HK-2 (cell line): Measurements from ENCODE around the gene KLHL29.

ENCODE experiments used
- DNase-seq: peaks from one replicate; pipeline ENCODE4 v3.0.0-alpha.2; 2018; ENCODE audit not compliant: unreplicated experiment

The KLHL29 gene

GRCh38 chr2:23449413-23449812, 64.4 kb downstream of the KLHL29 start:
- DNase-seq, result no peak

- DNase-seq, result no peak
These were observed 64.9 kb downstream of the KLHL29 start for GRCh38 chr2:23449831-23450331.

GRCh38 chr2:23452372-23452771, 67.4 kb downstream of the KLHL29 start:
- DNase-seq, result no peak

GRCh38 chr2:23452853-23453420, 68.0 kb downstream of the KLHL29 start:
- no peak for DNase-seq

- no peak for DNase-seq
These were observed 68.5 kb downstream of the KLHL29 start for GRCh38 chr2:23453432-23453831.

GRCh38 chr2:23453836-23454460, 69.0 kb downstream of the KLHL29 start:
- no peak for DNase-seq

GRCh38 chr2:23454501-23455120, 69.6 kb downstream of the KLHL29 start:
- DNase-seq, result no peak

- no peak for DNase-seq
These were observed 71.4 kb downstream of the KLHL29 start for GRCh38 chr2:23456396-23456795.

GRCh38 chr2:23456881-23457760, 72.1 kb downstream of the KLHL29 start:
- no peak for DNase-seq

- DNase-seq, result no peak
These were observed 73.2 kb downstream of the KLHL29 start for GRCh38 chr2:23457990-23458682.

GRCh38 chr2:23459032-23459431, 74.1 kb downstream of the KLHL29 start:
- DNase-seq, result no peak

GRCh38 chr2:23460228-23460627, 75.2 kb downstream of the KLHL29 start:
- DNase-seq, result no peak

- no peak for DNase-seq
These were observed 76.0 kb downstream of the KLHL29 start for GRCh38 chr2:23460993-23461392.

- no peak for DNase-seq
These were observed 79.2 kb downstream of the KLHL29 start for GRCh38 chr2:23464156-23464555.

GRCh38 chr2:23464905-23465537, 80.0 kb downstream of the KLHL29 start:
- no peak for DNase-seq

GRCh38 chr2:23465936-23466335, 81.0 kb downstream of the KLHL29 start:
- no peak for DNase-seq

GRCh38 chr2:23467618-23468017, 82.6 kb downstream of the KLHL29 start:
- no peak for DNase-seq

GRCh38 chr2:23468474-23469141, 83.6 kb downstream of the KLHL29 start:
- no peak for DNase-seq

- no peak for DNase-seq
These were observed 84.2 kb downstream of the KLHL29 start for GRCh38 chr2:23469142-23469540.

- DNase-seq, result no peak
These were observed 90.1 kb downstream of the KLHL29 start for GRCh38 chr2:23475036-23475435.

GRCh38 chr2:23475473-23475872, 90.5 kb downstream of the KLHL29 start:
- no peak for DNase-seq
